Endothelial cell of umbilical vein (primary cell): Measurements from ENCODE around the gene PLEKHH1. TPM values are rescaled to one million over a fixed set of nuclear protein-coding genes. Genes with fewer than 3 reads are reported as not detected.

ENCODE experiments used
- BruUV-seq: library from RNA; stranded (reverse); fragments of 400-500 nt; replicated peaks from 2 replicates; lab custom pipeline; 2021; lab: Mats Ljungman, UMichigan
- CTCF ChIA-PET: fragments of 300-600, 350-600 bp; sonication (Branson Sonifier 250); formaldehyde crosslinking; loops from one replicate; lab custom pipeline; 2021; ENCODE audit warnings: antibody characterized with exemption, inconsistent platforms; lab: Charles Lee
- POLR2A ChIA-PET: fragments of 300-600, 350-600 bp; sonication (Branson Sonifier 250); formaldehyde crosslinking; loops from one replicate; lab custom pipeline; 2021; ENCODE audit warnings: antibody characterized with exemption, inconsistent platforms; lab: Charles Lee
- DNase-seq: peaks from one replicate; pipeline ENCODE4 v3.0.0-alpha.2; 2011; ENCODE audit warnings: low read depth, low spot score
- FAIRE-seq: peaks from 2 replicates; lab custom pipeline; 2011; peaks lifted over from hg19 to GRCh38; lab: Jason Lieb, UNC
- H2AFZ ChIP-seq: 2 replicates; pipeline ENCODE4 v1.6.0; 2012; ENCODE audit warnings: low read depth, low read length, control low read depth, inconsistent platforms
- H3K27ac ChIP-seq: 2 replicates; pipeline ENCODE4 v1.5.1; 2011; ENCODE audit warnings: low read depth, mild to moderate bottlenecking, control low read depth, low read length, moderate library complexity; ENCODE audit not compliant: insufficient read depth
- H3K27me3 ChIP-seq, 2 experiments: 2 replicates each; pipeline versions ENCODE4 v1.6.0 to v1.6.1; 2011; ENCODE audit warnings: low read length in 2 of 2, mixed read lengths in 1 of 2; ENCODE audit not compliant: control insufficient read depth in 2 of 2, insufficient read depth in 2 of 2
- H3K36me3 ChIP-seq, 2 experiments: 2 replicates in 1 of 2; 3 replicates in 1 of 2; pipeline ENCODE4 v1.5.1; 2011; ENCODE audit warnings: low read length in 2 of 2, mild to moderate bottlenecking in 1 of 2, moderate library complexity in 1 of 2; ENCODE audit not compliant: control insufficient read depth in 2 of 2, insufficient read depth in 2 of 2; ENCODE audit errors: extremely low read depth in 1 of 2
- H3K4me1 ChIP-seq: 3 replicates; pipeline ENCODE4 v1.5.1; 2011; ENCODE audit warnings: mild to moderate bottlenecking, low read length; ENCODE audit not compliant: control insufficient read depth, insufficient read depth; ENCODE audit errors: extremely low read depth
- H3K4me2 ChIP-seq: 2 replicates; pipeline ENCODE4 v1.6.1; 2011; ENCODE audit warnings: low read length, control low read depth, mixed read lengths; ENCODE audit not compliant: insufficient read depth
- H3K4me3 ChIP-seq, 3 experiments: fragments of 200-600 bp in 1 of 3; sonication (generic), shearing (Covaris generic) in 1 of 3; replicated peaks in 1 of 3; 2 replicates each; pipeline ENCODE4 v1.5.1; 2011 to 2016; ENCODE audit warnings: control low read depth in 3 of 3, low read length in 3 of 3, mild to moderate bottlenecking in 2 of 3, inconsistent platforms in 1 of 3, low read depth in 1 of 3, moderate library complexity in 1 of 3; ENCODE audit not compliant: insufficient read depth in 1 of 3
- H3K79me2 ChIP-seq: 2 replicates; pipeline ENCODE4 v1.6.0; 2012; ENCODE audit warnings: low read length, inconsistent platforms; ENCODE audit not compliant: control insufficient read depth, insufficient read depth
- H3K9ac ChIP-seq: replicated peaks from 2 replicates; pipeline ENCODE3; 2011; ENCODE audit warnings: low read length, control low read depth; ENCODE audit not compliant: insufficient read depth; ENCODE audit errors: extremely low read depth
- H3K9me1 ChIP-seq: replicated peaks from 3 replicates; pipeline ENCODE4 v1.6.0; 2011; ENCODE audit warnings: mild to moderate bottlenecking, low read length; ENCODE audit not compliant: control insufficient read depth, insufficient read depth; ENCODE audit errors: extremely low read depth
- H3K9me3 ChIP-seq: replicated peaks from 2 replicates; pipeline ENCODE4 v1.5.1; 2012; ENCODE audit warnings: low read length, inconsistent platforms; ENCODE audit not compliant: control insufficient read depth, insufficient read depth
- H4K20me1 ChIP-seq: replicated peaks from 2 replicates; pipeline ENCODE3; 2011; ENCODE audit warnings: mild to moderate bottlenecking, low read length; ENCODE audit not compliant: control insufficient read depth, insufficient read depth; ENCODE audit errors: extremely low read depth
- CTCF ChIP-seq, 2 donors: IDR thresholded peaks; 1 replicate in 1 of 2; 2 replicates in 1 of 2; pipeline ENCODE4 v1.5.1; 2011; ENCODE audit warnings: low read length in 2 of 2, mild to moderate bottlenecking in 2 of 2, moderate library complexity in 2 of 2, control low read depth in 1 of 2, inconsistent platforms in 1 of 2, low read depth in 1 of 2; ENCODE audit not compliant: insufficient read depth in 1 of 2; ENCODE audit errors: extremely low read depth in 1 of 2
- EZH2 ChIP-seq: IDR thresholded peaks from 2 replicates; pipeline ENCODE4 v1.6.1; 2012; ENCODE audit warnings: borderline replicate concordance, low read depth, mild to moderate bottlenecking, moderate library complexity, low read length, inconsistent platforms; ENCODE audit not compliant: severe bottlenecking
- FOS ChIP-seq: IDR thresholded peaks from 2 replicates; pipeline ENCODE4 v1.6.1; 2011; ENCODE audit warnings: mild to moderate bottlenecking, low read length, moderate library complexity, borderline replicate concordance; ENCODE audit not compliant: insufficient read depth
- GATA2 ChIP-seq: IDR thresholded peaks from 2 replicates; pipeline ENCODE4 v1.7.0; 2011; ENCODE audit warnings: low read depth, mild to moderate bottlenecking, moderate library complexity, mixed read lengths, low read length; ENCODE audit not compliant: insufficient read length, insufficient read depth
- JUN ChIP-seq: IDR thresholded peaks from 2 replicates; pipeline ENCODE4 v1.6.1; 2011; ENCODE audit warnings: borderline replicate concordance, low read depth; ENCODE audit not compliant: insufficient read length, insufficient read depth
- MAX ChIP-seq: IDR thresholded peaks from 2 replicates; pipeline ENCODE4 v1.6.1; 2011; ENCODE audit not compliant: insufficient read depth, insufficient read length
- MYC ChIP-seq: IDR thresholded peaks from one replicate; pipeline ENCODE4 v1.6.1; 2011; ENCODE audit warnings: mild to moderate bottlenecking, low read depth, low read length
- POLR2A ChIP-seq: IDR thresholded peaks from 2 replicates; pipeline ENCODE4 v1.6.1; 2012; ENCODE audit warnings: low read depth, mild to moderate bottlenecking, control low read depth, low read length
- POLR2AphosphoS5 ChIP-seq: IDR thresholded peaks from 2 replicates; pipeline ENCODE4 v1.6.1; 2012; ENCODE audit warnings: low read depth, mild to moderate bottlenecking, control low read depth, low read length, moderate library complexity; ENCODE audit not compliant: insufficient read depth
- dilution Hi-C: fragments of 300-500 bp; cut with MboI; formaldehyde crosslinking; loops from one replicate; pipeline ENCODE4 v1.15.0; 2019; ENCODE audit warnings: low sequenced_read_pairs; ENCODE audit not compliant: extremely low pct_ligation_motif_present
- intact Hi-C: fragments of 100-400 bp; cut with micrococcal nuclease; formaldehyde crosslinking; loops from one replicate; pipeline ENCODE4 v1.10.0; 2022
- polyA plus RNA-seq, 4 experiments: library from polyadenylated mRNA; depleted of rRNA in 3 of 4; stranded (reverse) in 3 of 4; unstranded in 1 of 4; fragments of >200 nt; gene quantifications; 2 replicates each; pipeline versions ENCODE4 v1.2.1 to v1.2.3, GENCODE V29; 2011 to 2012; ENCODE audit warnings: missing spikeins in 1 of 4
- total RNA-seq: library from RNA; stranded (reverse); gene quantifications from 2 replicates; pipeline ENCODE4 v1.2.3, GENCODE V29; 2021

PLEKHH1 gene
- total and polyA plus RNA-seq, 2 donors (not counting 3 experiments of a cell fraction or from before 2014, with no cell fraction given), result 0.17 to 0.71 TPM

DNA sequence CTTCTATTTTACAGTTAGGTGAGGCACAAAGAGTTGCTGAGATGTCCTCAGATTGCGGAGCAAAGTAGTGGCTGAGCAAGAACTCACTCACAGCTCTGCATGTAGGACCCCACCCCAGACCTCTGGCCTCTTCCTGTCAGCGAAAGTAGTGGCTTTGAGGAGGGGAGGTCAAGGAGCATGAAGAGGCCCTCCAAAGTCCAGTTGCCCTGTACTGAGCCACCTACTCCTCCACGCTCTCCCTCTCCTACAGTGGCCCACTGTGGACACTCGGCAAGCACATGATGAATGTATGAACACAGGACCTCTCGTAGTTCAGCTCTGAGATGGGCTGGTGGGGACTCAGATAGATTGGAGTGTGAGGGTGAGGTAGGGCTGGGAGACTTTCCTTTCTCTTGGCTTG, 5.3 kb upstream of the PLEKHH1 start:
- Histone ChIP-seq H3K9me1 (no peaks in the 10 kb centered on the region), H3K27me3 (peaks cover 30 to 40% of the 10 kb centered on the region in 2 experiments), H3K9me3 (no peaks in the 10 kb centered on the region), H4K20me1 (no peaks in the 10 kb centered on the region), H3K36me3 (no peaks in the 10 kb centered on the region), H3K4me2 (no peak overlapping the region), H3K9ac (no peak overlapping the region), H3K27ac (no peak overlapping the region), H3K4me1 (no peaks in the 10 kb centered on the region), H3K79me2 (no peaks in the 10 kb centered on the region), H2AFZ (no peak overlapping the region), H3K4me3 (no peak overlapping the region)
- dilution Hi-C loops (no loop called here), intact Hi-C loops (loop anchor here (2.0 kb wide), 1 partner anchor 139 kb away; no protein-coding TSS in a partner anchor)
- no peak for FAIRE-seq
- ChIA-PET POLR2A (no interaction called here), CTCF (interaction anchor here (0.8 to 3.6 kb wide), 11 partner anchors 11 to 177 kb away, joined by 3 to 336 read pairs (median 29); no protein-coding TSS in a partner anchor)
- TF ChIP-seq CTCF (IDR thresholded peaks at IDR 0.05; ENCODE audit: extremely low read depth in 1 of 2, insufficient read depth in 1 of 2, low read depth in 1 of 2, low read length in 2 of 2) (no peak), FOS (no peak), MAX (no peak), GATA2 (no peak), POLR2A (no peak), POLR2AphosphoS5 (no peak), MYC (no peak), EZH2 (no peak), JUN (no peak)
- BruUV-seq, result no TSS peak
- no peak for DNase-seq
